GM19351 (cell line): ENCODE results near the gene USH2A.

Experiments used
- ATAC-seq: cut with Tn5 transposase; IDR thresholded peaks from one replicate; pipeline ENCODE4 v1.9.1; 2021; ENCODE audit warnings: mild to moderate bottlenecking, moderate library complexity; ENCODE audit not compliant: unreplicated experiment

The USH2A gene, protein sequence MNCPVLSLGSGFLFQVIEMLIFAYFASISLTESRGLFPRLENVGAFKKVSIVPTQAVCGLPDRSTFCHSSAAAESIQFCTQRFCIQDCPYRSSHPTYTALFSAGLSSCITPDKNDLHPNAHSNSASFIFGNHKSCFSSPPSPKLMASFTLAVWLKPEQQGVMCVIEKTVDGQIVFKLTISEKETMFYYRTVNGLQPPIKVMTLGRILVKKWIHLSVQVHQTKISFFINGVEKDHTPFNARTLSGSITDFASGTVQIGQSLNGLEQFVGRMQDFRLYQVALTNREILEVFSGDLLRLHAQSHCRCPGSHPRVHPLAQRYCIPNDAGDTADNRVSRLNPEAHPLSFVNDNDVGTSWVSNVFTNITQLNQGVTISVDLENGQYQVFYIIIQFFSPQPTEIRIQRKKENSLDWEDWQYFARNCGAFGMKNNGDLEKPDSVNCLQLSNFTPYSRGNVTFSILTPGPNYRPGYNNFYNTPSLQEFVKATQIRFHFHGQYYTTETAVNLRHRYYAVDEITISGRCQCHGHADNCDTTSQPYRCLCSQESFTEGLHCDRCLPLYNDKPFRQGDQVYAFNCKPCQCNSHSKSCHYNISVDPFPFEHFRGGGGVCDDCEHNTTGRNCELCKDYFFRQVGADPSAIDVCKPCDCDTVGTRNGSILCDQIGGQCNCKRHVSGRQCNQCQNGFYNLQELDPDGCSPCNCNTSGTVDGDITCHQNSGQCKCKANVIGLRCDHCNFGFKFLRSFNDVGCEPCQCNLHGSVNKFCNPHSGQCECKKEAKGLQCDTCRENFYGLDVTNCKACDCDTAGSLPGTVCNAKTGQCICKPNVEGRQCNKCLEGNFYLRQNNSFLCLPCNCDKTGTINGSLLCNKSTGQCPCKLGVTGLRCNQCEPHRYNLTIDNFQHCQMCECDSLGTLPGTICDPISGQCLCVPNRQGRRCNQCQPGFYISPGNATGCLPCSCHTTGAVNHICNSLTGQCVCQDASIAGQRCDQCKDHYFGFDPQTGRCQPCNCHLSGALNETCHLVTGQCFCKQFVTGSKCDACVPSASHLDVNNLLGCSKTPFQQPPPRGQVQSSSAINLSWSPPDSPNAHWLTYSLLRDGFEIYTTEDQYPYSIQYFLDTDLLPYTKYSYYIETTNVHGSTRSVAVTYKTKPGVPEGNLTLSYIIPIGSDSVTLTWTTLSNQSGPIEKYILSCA (N-terminal part only)

DNA sequence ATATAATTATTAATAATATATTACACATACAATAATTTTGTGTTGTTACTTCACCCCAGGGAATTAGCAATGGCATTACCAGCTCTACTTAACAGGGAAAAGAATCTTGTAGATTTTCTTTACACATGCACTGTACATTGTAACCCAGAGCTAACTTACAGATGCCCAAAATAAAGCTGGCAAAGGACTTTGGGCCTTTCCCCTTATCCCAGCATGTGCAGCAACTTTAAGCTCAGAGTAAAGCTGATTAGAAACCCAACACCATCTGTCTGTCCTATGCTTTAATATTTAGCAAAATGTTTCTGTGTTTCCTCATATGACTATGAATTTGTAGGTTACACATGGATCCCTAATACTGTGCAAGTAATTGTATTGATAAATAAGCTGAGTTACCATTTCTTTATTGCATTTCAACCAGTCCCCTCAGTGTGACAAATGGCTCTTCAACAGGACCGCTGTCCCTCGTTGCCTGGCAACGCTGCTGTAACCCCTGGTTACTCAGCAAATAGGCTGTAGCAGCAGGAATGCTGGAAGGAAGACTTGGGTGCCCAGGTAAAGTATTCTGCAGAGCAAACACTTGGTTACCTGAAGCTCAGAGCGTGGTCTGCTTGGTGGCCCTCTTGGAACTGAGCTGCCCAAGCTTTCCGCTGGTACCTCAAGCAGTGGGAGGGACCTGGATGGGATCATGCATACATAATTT is at the start of gene USH2A:
USH2A (minus strand) TSS at position 628 of the 700 bp plus-strand sequence. CDS start 1,112 bp downstream, outside the sequence.
- ATAC-seq, result no peak

DNA sequence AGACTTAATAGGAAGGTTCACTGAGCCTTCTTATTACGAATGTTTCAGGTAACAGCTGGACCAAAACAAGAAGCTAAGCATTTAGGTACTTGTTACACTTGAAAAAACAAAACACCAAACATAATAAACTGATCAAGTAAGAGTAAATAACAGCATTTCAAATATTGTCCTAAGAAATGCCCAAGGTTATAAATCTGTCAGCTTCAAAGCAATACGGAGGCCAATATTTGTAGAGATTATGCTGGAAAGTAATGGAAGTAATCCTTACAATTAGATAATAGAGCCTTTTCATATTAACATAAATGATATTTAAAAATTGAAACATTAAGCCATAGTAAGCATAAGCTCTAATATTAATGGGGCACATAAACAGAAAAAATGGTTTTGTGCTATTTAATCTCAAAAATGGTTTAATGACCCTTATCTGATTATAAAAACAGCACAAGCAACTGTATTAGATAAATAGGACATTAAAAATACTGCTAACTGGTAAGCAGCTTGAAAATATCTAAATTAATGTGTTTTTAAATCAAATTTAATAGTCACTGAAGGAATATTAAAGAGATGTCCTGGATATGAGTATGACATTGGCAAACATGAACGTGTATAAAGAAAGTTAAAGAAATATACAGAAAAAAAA is 43.0 kb upstream of the USH2A start:
- ATAC-seq, result no peak

DNA sequence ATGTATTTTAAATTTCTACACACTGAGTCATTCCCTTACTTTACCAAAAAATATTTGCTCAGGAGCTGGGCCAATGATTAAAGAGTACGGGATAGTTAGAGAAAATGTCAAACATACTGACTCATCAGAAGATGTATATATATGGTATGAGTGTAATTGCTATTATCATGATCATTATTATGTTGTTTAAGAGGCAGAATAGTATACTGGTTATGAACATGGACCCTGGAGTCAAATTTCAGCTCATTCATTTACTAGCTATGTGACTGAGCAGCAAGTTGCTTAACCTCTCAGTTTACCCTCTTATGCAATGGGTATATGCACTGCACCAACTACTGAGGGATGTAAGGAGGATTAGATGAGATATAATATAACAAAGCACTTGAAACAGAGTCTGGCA is 41.2 kb upstream of the USH2A start:
- no peak for ATAC-seq

DNA sequence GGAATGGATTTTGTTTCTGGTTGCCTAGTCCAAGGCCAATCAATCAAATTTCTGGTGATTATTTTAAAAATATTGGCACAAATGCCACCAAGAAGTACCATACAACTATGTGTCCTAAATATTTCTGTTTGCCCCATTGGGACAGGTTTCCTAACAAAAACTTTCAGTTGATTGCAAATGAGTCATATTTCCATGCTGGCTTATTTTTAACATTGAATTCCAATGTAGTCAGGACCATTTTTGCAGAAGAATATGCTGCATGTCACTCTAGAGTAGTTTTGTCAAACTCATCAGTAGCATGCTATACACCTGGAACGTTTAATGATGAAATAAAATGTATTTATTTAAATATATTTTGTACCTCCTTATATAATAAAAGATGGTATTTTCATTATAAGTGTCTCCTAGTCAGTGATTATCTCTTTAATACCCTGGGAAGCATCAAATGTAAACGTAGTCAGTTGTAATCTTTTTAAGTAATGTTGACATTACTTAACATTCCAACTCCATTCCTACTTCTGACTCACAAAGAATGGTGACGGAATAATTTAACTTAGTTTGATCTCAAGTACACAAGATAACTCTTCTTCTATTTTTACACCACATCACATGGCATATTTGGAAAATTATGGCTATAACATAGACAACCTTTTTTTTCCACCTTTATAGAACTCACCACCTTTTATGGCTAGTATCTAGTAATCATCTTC is 39.0 kb upstream of the USH2A start:
- ATAC-seq, result no peak

DNA sequence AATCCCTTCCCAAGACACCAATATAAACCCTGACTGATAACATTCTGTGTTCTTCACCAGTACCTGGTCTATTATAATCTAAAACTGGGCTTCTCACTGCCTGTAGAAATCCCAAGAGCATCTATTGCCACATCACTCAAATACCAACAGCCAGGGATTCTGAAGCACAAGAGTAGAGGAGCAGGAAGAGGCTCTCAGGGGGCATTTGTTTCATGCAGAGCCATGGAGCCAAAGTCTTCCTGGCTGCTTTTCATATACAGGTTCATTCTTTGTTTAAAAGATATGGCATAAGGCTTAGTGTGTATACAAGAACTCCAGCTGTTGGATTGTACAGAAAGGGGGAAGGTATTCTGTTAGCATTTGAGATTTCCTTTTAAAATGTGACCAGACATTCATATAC is 38.2 kb upstream of the USH2A start:
- no peak for ATAC-seq

DNA sequence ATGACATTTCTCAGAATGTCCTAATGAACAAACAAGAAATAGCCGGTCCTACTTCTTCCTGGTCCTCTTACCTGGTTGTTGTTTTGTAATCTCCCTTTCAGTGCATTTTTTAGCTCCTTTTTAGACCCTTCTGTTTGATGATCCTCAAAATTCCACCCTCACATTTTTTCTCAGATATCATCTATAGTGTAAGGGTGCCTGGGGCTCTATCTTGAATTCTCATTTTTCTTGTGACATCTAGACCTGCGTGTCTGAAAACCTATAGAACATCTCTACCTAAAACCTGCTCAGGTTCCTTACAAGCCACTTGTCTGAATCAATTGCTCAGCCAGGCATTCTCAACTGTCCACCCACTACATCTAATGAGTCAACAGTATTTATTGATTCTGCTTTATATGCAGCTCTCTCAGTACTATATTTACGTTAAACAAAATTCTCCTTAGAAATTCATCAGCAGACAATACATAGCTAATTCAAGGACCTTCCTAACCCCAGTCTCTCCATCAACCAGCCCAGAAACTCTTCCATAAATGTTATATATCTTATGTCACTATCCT is 36.5 kb upstream of the USH2A start:
- no peak for ATAC-seq

DNA sequence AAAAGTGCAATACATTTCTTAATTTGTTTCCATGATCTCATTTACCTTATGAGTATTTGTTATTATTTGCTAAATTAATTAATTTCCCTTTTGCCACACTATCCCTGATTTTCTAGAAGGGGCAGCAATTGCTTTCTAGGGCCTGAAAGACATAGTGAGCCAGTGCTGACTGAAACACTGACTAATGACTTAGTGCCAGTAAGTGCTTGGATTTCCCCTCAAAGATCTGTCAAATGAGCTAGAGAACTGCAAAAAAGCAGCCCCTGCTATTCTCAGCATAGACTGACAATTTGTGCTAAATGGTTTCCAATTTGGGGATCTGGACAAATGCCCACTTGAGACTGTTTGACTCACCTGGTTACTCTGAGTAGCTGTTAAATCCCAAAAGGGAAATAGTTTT is 35.6 kb upstream of the USH2A start:
- ATAC-seq, result no peak

DNA sequence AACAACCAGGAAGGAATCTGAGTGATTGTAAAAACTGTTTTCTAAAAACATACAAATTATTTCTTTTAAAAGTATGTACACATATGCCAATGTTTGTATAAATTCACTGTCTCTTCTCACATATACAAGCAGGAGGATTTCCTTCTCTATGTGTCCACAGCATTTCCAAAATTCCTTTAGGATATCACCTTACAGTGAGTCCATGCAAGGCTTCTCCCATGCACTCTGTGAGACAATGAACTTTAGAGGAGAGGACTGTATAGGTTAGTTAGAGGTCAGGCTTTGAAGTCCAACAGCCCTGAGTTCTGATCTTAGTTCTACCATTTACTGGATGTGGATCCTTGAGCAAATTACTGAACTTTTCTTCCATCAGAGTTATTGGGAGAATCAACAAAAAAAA is 34.1 kb upstream of the USH2A start:
- ATAC-seq, result no peak

DNA sequence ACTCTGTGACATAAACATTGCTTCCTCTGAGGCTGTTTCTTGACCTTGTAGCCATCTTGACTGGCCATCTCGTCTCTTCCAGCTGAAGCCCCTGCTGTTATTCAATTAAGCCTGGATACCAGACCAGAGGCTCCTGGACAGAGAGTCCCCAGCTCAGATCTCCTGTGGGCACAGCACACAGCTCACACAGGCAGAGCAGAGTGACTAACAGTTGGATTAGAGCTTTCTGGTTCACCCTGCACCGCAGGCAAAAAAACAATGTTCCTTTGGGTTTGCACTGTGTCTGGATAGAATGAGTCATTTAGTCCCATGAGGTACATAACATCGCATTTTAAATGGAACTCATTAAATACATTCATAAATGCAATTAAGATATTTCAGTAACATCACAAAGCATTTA is 33.4 kb upstream of the USH2A start:
- no peak for ATAC-seq

DNA sequence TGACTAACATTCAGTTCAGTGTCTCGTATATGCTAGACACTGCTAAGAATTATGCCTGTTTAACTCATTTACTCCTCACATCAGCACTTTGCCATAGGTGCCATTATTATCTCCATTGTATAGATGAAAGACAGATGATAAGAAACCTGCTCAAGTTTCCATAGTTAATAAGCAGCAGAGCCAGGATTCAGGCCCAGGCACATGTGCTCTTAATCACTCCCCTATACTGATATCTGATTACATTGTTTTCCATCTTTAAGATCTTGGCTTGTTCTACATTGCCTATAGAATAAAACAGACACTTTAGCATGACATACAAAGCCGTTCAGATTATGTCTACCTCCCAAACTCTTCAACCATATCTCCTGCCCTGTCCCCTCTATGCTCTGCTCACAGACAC is 30.5 kb upstream of the USH2A start:
- no peak for ATAC-seq

DNA sequence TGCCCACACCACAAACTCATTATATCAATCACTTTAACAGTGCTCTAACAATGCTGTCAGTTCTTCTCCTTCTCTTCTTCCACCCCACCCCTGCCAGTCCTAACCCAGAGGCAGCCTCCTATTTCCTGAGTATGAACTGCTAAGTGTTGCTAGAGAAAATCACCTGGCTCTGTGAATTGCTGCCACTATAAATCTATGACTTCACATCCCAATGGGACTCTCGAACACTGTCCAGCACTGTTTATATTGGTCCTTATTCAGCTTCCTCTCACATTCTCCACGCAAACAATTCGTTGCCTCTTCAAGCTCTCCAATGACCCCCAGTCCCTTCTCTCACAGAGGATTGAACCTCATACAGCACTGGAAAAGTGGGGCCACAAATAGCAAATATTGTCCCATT is 27.0 kb upstream of the USH2A start:
- no peak for ATAC-seq

DNA sequence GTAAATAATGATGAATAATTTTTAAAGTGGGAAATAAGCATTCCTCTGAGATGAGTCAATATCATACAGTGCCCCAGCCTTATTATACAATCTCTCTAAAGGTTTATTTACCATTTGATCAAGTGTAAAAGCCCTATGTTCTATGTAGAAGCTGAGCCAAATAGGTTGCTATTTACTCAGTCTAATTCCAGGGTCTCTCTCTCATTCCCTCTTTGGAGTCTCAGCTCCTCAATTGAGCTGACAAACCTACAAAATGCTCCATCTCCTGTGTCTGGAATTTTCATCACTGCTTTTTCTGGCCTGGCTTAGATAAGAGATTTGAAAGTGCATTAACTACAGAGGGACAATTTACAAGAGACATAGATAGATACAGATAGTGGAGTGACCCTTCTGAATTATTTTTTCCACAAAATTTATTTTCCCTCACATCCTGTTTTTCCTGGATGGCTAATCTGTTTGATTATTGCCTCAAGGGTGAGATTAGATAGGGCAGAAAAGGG is 24.8 kb upstream of the USH2A start:
- no peak for ATAC-seq

DNA sequence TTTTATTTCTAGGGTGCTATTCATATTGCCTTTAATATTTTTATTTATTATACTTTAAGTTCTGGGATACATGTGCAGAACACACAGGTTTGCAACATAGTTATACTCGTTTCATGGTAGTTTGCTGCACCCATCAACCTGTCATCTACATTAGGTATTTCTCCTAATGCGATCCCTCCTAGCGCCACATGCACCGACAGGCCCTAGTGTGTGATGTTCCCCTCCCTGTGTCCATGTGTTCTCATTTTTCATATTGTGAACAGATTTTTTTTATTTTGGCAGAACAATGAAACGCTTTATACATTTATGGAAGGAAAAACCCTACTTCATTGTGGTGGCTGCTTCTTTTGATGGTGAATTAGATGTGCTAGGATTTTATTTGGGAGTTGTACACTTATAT is 14.4 kb upstream of the USH2A start:
- ATAC-seq, result no peak

DNA sequence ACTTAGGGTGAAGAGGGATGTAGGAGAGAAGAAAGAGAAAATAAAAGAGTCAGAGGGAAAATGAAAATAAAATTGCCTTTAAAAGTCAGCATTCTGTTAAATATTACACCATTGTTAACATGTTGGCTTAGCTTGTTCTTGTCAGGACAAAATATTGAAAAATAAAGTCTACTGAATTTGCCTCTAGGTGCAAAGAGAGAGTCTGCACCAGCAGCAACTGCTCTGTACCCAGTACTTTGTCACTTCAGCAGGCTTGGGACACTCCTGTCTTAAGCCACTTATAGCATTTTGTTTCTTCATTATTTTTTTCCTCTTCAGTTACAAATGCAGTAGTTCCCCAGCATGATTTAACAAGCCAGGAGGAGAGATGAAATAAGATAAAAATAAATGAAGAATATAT is 11.0 kb upstream of the USH2A start:
- no peak for ATAC-seq

DNA sequence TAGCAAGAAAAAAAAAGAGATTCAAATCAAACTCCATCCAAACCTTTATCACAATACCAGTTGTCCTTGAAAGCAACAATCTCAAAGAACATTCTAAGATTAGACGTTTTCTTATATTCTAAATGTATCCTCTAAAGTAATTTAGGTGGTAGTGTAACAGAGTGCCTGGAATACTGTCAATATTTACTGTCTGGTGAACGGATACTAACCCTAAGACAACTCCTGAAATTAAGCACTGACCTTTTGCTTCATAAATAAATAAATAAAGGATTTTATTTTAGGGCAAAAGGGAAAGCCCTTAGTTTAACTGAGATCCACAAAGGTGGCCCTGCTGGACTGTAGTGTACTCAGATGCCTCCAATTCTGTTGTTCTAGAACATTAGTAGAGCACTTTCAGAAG is 9.9 kb upstream of the USH2A start:
- ATAC-seq, result no peak

DNA sequence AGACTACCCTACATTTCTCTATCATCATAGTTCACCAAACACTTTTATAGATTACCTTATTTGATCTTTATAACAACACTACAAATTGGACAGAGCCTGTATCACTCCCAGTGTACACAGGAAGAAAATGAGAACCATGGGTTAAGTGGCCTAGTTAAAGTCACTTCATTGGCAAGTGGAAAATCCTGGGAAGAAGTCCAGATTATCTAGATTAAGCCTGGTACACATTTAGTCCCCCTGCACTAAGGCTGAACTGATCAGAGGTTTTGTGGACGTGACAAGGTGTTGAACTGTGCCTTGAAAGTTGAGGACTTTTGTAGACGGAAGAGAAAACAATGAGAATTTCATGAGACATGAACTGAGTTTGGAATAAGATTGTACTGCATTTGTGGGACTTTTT is 7.5 kb upstream of the USH2A start:
- ATAC-seq, result no peak

DNA sequence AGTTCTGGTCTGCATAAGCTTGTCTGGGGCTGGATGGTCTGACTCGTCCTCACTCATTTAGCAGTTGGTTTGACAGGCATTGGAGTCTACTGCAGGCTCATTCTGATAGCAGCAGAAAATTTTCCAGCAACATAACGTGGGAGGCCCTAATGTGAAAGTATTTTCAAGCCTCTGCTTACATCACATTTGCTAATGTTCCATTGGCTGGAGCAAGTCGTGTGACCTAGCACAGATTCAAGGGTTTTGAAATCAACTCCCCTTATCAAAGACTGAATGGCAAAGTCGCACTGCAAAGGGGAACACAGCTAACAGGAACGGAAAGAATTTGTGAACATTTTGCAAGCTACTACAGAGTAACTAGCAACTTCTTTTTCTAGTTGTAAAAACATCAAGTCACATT is 2.3 kb upstream of the USH2A start:
- no peak for ATAC-seq

DNA sequence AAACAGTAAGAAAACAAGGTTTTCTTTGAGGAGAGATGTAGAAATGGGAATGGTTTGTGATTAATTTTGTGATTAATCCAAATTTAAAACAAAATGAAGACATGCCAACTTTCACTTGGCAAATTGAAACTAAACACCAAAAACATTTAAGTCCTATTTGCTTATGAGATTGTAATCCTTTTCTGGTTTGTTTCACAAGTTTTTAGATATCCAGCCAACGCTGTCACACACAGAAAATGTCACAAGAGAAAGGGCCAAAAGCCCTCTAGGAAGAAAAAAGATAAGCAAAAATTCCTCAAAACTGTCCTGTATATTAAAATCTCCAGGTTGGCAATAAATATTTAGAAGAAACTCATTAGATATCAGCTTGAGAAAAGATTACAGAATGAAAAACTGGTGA is 2.5 kb downstream of the USH2A start:
- ATAC-seq, result no peak

DNA sequence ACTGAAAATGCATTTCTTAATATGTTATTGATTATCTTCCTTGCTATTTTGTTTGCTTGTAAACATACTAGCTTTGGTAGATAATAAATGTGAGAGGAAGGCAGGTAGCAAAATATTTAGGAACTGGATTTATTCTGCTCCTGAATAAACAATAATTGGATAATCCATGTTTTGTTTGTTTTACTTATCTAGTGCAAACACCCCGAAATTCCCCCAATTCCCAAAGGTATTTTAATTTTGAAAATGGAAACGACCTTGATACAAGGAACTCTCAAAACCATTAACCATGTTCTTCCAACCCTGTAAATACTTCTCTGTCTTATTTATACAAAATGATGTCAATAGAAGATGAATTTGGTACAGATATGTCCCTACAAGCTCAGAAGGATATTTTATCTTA is 3.0 kb downstream of the USH2A start:
- ATAC-seq, result no peak
